ENCODE data around the gene PTPRE.

PTPRE gene

GRCh38 chr10:128022261-128023196 lies 115.6 kb downstream of the PTPRE start:
- no peak for TF ChIP-seq CTCF (IDR thresholded peaks at IDR 0.05)
- Histone ChIP-seq H3K9ac (no peak overlapping the region), H3K79me2 (no peaks in the 10 kb centered on the region), H3K9me3 (ENCODE audit: control insufficient read depth, low read length) (no peaks in the 10 kb centered on the region), H3K4me1 (no peaks in the 10 kb centered on the region), H3K27me3 (ENCODE audit: control insufficient read depth, insufficient read depth, low read length) (no peaks in the 10 kb centered on the region), H3K36me3 (ENCODE audit: control insufficient read depth, insufficient read depth, low read length) (no peaks in the 10 kb centered on the region), H3K4me2 (ENCODE audit: low read length) (no peak overlapping the region), H2AFZ (no peak overlapping the region), H3K27ac (no peak overlapping the region), H3K4me3 (ENCODE audit: low read depth, low read length) (no peak overlapping the region)

GRCh38 chr10:128024426-128024825 lies 117.5 kb downstream of the PTPRE start:
- Histone ChIP-seq H3K9ac (no peak overlapping the region), H3K79me2 (no peaks in the 10 kb centered on the region), H2AFZ (no peak overlapping the region), H3K9me3 (ENCODE audit: control insufficient read depth, low read length) (no peaks in the 10 kb centered on the region), H3K4me2 (ENCODE audit: low read length) (no peak overlapping the region), H3K27ac (no peak overlapping the region), H3K4me3 (ENCODE audit: low read depth, low read length) (no peak overlapping the region), H3K27me3 (ENCODE audit: control insufficient read depth, insufficient read depth, low read length) (no peaks in the 10 kb centered on the region), H3K36me3 (ENCODE audit: control insufficient read depth, insufficient read depth, low read length) (no peaks in the 10 kb centered on the region), H3K4me1 (no peaks in the 10 kb centered on the region)
- TF ChIP-seq CTCF (IDR thresholded peaks at IDR 0.05) = no peak

GRCh38 chr10:128025437-128025836 lies 118.5 kb downstream of the PTPRE start:
- no peaks in the 10 kb centered on the region for H3K36me3 ChIP-seq (ENCODE audit: control insufficient read depth, insufficient read depth, low read length)
- H3K79me2 ChIP-seq = no peaks in the 10 kb centered on the region
- H3K4me2 ChIP-seq (ENCODE audit: low read length) = no peak overlapping the region
- no peak overlapping the region for H3K27ac ChIP-seq
- H3K9me3 ChIP-seq (ENCODE audit: control insufficient read depth, low read length) = no peaks in the 10 kb centered on the region
- no peak overlapping the region for H2AFZ ChIP-seq
- H3K4me3 ChIP-seq (ENCODE audit: low read depth, low read length) = no peak overlapping the region
- TF ChIP-seq CTCF (IDR thresholded peaks at IDR 0.05) = no peak
- H3K4me1 ChIP-seq = peaks cover 5% of the 10 kb centered on the region
- no peaks in the 10 kb centered on the region for H3K27me3 ChIP-seq (ENCODE audit: control insufficient read depth, insufficient read depth, low read length)
- H3K9ac ChIP-seq = no peak overlapping the region

GRCh38 chr10:128025951-128026350 lies 119.0 kb downstream of the PTPRE start:
- no peak for TF ChIP-seq CTCF (IDR thresholded peaks at IDR 0.05)
- H3K27ac ChIP-seq = no peak overlapping the region
- H3K9ac ChIP-seq = no peak overlapping the region
- no peak overlapping the region for H3K4me2 ChIP-seq (ENCODE audit: low read length)
- H3K9me3 ChIP-seq (ENCODE audit: control insufficient read depth, low read length) = no peaks in the 10 kb centered on the region
- peaks cover 5% of the 10 kb centered on the region for H3K4me1 ChIP-seq
- no peak overlapping the region for H2AFZ ChIP-seq
- no peaks in the 10 kb centered on the region for H3K79me2 ChIP-seq
- H3K27me3 ChIP-seq (ENCODE audit: control insufficient read depth, insufficient read depth, low read length) = no peaks in the 10 kb centered on the region
- no peaks in the 10 kb centered on the region for H3K36me3 ChIP-seq (ENCODE audit: control insufficient read depth, insufficient read depth, low read length)
- H3K4me3 ChIP-seq (ENCODE audit: low read depth, low read length) = no peak overlapping the region

Measured in parathyroid adenoma (tissue), 2 donors.